NT2/D1 (cell line): ENCODE data around the gene HDDC3.

ENCODE experiments used
- DNase-seq: peaks from one replicate; pipeline ENCODE4 v3.0.0-alpha.2; 2011; ENCODE audit warnings: low read depth, low spot score
- H3K27me3 ChIP-seq: 2 replicates; pipeline ENCODE4 v1.6.0; 2011; ENCODE audit warnings: mild to moderate bottlenecking; ENCODE audit not compliant: insufficient read length, insufficient read depth
- H3K36me3 ChIP-seq: 2 replicates; pipeline ENCODE4 v1.6.1; 2011; ENCODE audit warnings: mild to moderate bottlenecking, low read length, mixed read lengths; ENCODE audit not compliant: insufficient read depth, insufficient read length
- H3K4me1 ChIP-seq: 2 replicates; pipeline ENCODE4 v1.5.1; 2011; ENCODE audit not compliant: insufficient read depth, insufficient read length
- H3K4me3 ChIP-seq: 2 replicates; pipeline ENCODE4 v1.5.1; 2011; ENCODE audit warnings: low read depth; ENCODE audit not compliant: insufficient read length
- H3K9ac ChIP-seq: 2 replicates; pipeline ENCODE4 v1.6.0; 2011; ENCODE audit warnings: low read depth; ENCODE audit not compliant: insufficient read length
- H3K9me3 ChIP-seq: 2 replicates; pipeline ENCODE4 v1.5.1; 2011; ENCODE audit warnings: mild to moderate bottlenecking, low read length; ENCODE audit not compliant: insufficient read depth
- SUZ12 ChIP-seq: IDR thresholded peaks from 2 replicates; pipeline ENCODE4 v1.6.1; 2011; ENCODE audit not compliant: insufficient read length, insufficient read depth; ENCODE audit errors: extremely low read depth
- YY1 ChIP-seq: IDR thresholded peaks from 2 replicates; pipeline ENCODE4 v1.6.1; 2011; ENCODE audit not compliant: insufficient read length, insufficient read depth
- ZNF274 ChIP-seq: IDR thresholded peaks from 2 replicates; pipeline ENCODE4 v1.6.1; 2011; ENCODE audit warnings: mild to moderate bottlenecking, low read depth, low read length

HDDC3 gene

DNA sequence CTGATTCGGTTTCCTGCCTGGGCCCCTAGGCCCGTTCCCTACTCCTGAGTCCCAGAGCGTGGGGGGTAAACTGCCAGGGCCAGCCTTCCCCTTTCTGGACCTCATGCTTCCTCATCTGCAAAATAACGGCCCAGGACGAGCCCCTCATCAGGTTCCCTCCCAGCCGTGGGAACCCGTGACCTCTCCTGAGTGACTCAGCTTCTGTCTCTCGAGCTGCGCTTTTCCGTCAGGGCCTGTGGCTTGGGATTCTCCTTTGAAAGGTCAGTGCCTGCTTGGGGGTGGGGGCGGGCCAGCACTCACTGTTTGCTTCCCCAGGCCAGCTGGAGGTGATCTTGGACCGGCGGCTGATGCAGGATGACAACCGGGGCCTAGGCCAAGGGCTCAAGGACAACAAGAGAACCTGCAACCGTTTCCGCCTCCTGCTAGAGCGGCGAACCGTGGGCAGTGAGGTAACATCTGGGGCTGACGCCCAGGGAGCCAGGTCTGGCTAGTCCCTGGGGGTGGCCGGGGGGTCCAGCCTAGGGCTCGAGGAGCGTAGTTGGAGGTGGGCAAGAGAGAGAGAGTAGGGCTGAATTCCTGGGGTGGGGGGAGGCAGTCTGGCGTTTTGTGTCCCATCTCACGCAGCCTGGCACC lies 16.4 kb downstream of the HDDC3 start:
- no peak overlapping the region for H3K4me3 ChIP-seq
- TF ChIP-seq ZNF274 (no peak), SUZ12 (no peak)
- H3K4me1 ChIP-seq, result peaks cover 10% of the 10 kb centered on the region
- H3K9me3 ChIP-seq, result no peaks in the 10 kb centered on the region
- no peaks in the 10 kb centered on the region for H3K27me3 ChIP-seq
- DNase-seq, result no peak
- peaks cover 63% of the 10 kb centered on the region for H3K36me3 ChIP-seq
- no peak overlapping the region for H3K9ac ChIP-seq

DNA sequence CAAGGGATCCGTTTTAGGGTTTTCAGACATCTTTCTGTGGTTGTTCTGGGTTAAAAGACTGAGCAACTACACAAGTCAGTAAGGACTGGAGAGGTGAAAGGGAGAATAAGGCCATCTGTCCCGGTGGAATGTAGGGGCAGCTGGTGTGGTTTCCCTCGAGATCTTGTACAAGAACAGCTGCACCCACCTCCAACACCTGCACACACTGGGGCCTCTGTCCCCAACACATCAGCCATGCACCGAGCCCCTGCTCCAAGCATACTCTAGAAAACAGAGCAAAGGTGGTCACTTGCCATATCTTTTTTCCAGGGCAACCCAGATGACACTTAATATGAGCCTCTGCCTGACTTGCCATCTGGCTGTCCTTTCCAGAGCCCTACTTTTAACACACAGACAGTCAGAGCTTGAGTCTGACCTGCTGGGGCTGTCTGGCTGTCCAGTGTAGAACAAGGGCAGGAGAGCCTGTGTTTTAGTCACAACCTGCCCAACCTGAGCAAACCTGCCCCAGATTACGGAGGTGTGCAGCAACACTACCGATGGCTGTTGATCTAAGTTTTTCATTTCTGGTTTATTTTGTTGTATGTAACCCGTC lies 17.0 kb downstream of the HDDC3 start:
- Histone ChIP-seq H3K27me3 (no peaks in the 10 kb centered on the region), H3K9ac (no peak overlapping the region), H3K4me1 (peaks cover 10% of the 10 kb centered on the region), H3K4me3 (no peak overlapping the region), H3K36me3 (peaks cover 69% of the 10 kb centered on the region), H3K9me3 (no peaks in the 10 kb centered on the region)
- DNase-seq, result no peak
- no peak for TF ChIP-seq SUZ12
- TF ChIP-seq YY1, result no peak
- TF ChIP-seq ZNF274, result no peak

GRCh38 chr15:90914305-90915080 lies 17.9 kb downstream of the HDDC3 start:
- H3K36me3 ChIP-seq, result peaks cover 60% of the 10 kb centered on the region
- no peak for DNase-seq
- no peak overlapping the region for H3K9ac ChIP-seq
- peaks cover 10% of the 10 kb centered on the region for H3K4me1 ChIP-seq
- no peak for TF ChIP-seq ZNF274
- no peak for TF ChIP-seq SUZ12
- TF ChIP-seq YY1, result no peak
- no peak overlapping the region for H3K4me3 ChIP-seq
- H3K27me3 ChIP-seq, result no peaks in the 10 kb centered on the region
- H3K9me3 ChIP-seq, result no peaks in the 10 kb centered on the region

DNA sequence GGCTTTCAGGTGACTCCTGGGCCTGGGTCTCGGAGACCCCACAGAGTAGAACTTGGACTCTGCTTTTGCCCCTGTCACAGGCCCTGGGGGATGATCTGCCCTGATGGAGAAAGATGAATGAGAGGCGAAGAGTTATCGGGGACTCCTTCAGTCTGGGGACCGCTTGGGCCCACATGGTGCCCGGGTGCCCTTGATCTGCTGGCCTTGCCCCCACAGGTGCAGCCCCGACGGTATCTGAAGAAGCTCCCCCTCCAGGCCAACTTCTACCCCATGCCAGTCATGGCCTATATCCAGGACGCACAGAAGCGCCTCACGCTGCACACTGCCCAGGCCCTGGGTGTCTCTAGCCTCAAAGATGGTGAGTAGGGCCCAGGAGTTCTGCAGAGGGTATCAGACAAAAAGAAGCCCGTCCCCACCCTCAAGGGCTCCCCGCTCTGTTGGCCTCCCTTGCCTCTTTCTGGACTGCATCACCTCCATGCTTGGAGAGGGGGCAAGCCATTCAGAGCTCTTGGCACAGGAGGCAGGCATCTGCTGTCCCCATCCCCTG lies 18.9 kb downstream of the HDDC3 start:
- TF ChIP-seq ZNF274, result no peak
- TF ChIP-seq SUZ12, result no peak
- TF ChIP-seq YY1, result no peak
- no peaks in the 10 kb centered on the region for H3K9me3 ChIP-seq
- H3K9ac ChIP-seq, result no peak overlapping the region
- peaks cover 10% of the 10 kb centered on the region for H3K4me1 ChIP-seq
- no peaks in the 10 kb centered on the region for H3K27me3 ChIP-seq
- H3K4me3 ChIP-seq, result no peak overlapping the region
- H3K36me3 ChIP-seq, result peaks cover 53% of the 10 kb centered on the region
- no peak for DNase-seq

DNA sequence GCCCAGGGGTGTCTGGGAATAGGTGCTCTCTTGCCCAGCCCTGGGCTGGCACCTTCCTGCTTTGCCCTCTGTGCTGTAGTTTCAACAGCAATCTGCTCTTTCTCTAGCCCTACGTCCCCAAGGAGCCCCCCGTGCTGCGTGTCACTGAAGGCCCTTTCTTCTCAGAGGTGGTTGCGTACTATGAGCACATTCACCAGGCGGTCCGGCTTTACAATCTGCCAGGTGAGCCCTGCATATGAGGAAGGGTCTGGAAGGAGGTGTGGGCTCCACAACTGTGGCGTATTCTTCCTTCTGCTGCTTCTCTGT lies 19.6 kb downstream of the HDDC3 start:
- DNase-seq, result no peak
- peaks cover 47% of the 10 kb centered on the region for H3K36me3 ChIP-seq
- TF ChIP-seq SUZ12 (no peak), YY1 (no peak), ZNF274 (no peak)

DNA sequence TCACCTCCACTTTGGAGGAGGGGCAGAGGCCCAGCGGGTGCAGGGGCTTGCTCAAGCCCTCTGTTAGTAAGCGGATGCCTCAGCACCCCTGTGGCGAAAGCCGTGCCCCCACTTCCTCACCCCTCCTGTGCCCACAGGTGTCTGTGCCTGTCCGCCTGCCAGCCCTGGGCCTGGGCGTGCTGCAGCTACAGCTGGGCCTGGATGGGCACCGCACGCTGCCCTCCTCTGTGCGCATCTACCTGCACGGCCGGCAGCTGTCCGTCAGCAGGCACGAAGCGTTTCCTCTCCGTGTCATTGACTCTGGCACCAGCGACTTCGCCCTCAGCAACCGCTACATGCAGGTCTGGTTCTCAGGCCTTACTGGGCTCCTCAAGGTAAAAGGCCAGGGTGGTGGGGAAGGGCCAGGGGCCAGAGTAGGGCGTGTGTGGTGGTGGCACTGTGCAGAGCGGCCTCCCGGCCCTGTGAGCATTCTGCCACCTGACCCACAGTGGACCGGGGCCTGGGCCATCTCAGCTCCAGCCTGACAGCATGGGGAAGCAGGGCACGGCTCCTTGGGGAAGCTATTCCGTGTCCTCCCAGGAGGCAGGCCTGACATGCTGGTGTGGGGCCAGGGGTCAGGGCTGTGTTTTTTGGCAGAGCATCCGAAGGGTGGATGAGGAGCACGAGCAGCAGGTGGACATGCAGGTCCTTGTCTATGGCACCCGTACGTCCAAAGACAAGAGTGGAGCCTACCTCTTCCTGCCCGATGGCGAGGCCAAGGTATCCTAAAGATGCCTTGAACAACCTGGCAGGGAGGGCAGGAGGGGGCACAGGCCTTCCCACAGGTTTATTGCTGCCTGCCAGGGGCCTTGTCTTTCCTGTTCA lies 20.2 kb downstream of the HDDC3 start:
- TF ChIP-seq YY1 (no peak), SUZ12 (no peak), ZNF274 (no peak)
- no peak overlapping the region for H3K9ac ChIP-seq
- H3K27me3 ChIP-seq, result no peaks in the 10 kb centered on the region
- no peak overlapping the region for H3K4me3 ChIP-seq
- peaks cover 49% of the 10 kb centered on the region for H3K36me3 ChIP-seq
- peaks cover 10% of the 10 kb centered on the region for H3K4me1 ChIP-seq
- no peak for DNase-seq
- H3K9me3 ChIP-seq, result no peaks in the 10 kb centered on the region

More for the DNA sequence above, 19.6 kb downstream of the HDDC3 start:
- Histone ChIP-seq H3K4me1 (peaks cover 10% of the 10 kb centered on the region), H3K4me3 (no peak overlapping the region), H3K27me3 (no peaks in the 10 kb centered on the region), H3K9ac (no peak overlapping the region), H3K9me3 (no peaks in the 10 kb centered on the region)
